GM12874 (cell line): ENCODE data around the gene PLXNC1.

ENCODE experiments used
- CTCF ChIP-seq: IDR thresholded peaks from 2 replicates; pipeline ENCODE4 v1.5.1; 2011; ENCODE audit warnings: low read depth, mild to moderate bottlenecking, control low read depth, low read length, moderate library complexity; ENCODE audit not compliant: insufficient read depth

The PLXNC1 gene

DNA sequence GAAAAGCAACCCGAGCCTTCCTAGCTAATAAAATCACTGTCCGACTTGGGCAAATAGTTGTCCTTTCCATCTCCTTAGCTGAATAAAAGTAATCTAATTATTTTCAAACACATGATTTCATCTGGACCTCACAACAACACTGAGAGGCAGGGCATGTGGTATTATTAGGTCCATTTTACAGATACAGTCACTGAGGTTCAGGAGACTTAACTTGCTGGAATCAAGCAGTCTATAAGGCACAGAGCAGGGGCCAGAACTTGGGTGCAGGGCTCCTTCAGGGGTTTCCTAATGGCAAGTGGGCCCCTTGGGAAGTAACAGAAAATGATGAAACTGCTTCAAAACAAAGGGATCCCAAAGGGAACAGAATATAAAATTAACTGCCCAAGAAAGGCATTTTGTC, 15.5 kb downstream of the PLXNC1 start:
- TF ChIP-seq CTCF: no peak

- TF ChIP-seq CTCF: no peak
These were observed 16.8 kb downstream of the PLXNC1 start for GRCh38 chr12:94165138-94165537.

GRCh38 chr12:94165670-94166364, 17.4 kb downstream of the PLXNC1 start:
- TF ChIP-seq CTCF: no peak

DNA sequence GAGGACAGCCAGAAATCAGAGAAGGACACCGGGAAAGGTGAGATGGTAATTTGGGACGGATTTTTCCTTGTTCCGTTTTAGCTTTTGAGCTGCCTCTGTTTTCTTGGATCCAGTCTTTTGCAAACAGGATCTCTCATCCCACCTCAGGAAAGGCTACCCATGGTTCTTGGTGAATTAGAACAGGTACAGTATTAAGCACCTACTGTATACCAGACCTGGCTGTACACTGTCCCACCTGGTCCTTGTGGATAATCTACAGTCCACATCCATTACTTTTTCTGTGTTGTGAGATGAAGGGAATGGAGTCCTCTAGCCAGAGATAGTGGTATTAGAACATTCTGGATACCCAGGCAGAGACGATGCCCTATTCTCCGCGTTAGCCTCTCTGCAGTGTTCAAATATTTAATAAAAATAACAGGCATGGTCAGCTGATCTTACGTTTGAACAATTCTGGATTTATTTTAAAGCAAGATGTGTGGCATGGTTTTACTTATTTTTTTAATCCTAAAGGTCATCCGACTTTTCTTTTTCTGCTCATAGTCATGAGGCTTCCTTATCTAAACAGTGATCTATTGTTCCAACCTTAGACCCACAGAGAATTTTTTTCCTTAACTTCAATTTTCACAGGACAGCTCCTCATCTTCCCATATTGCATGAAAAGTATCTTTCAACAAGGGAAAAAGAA, 18.8 kb downstream of the PLXNC1 start:
- no peak for TF ChIP-seq CTCF

- no peak for TF ChIP-seq CTCF
These were observed 19.5 kb downstream of the PLXNC1 start for GRCh38 chr12:94167756-94168416.

- no peak for TF ChIP-seq CTCF
These were observed 21.1 kb downstream of the PLXNC1 start for GRCh38 chr12:94169495-94169894.

GRCh38 chr12:94169966-94170689, 21.8 kb downstream of the PLXNC1 start:
- TF ChIP-seq CTCF: no peak
